Fibroblast of the aortic adventitia (primary cell): ENCODE results near the gene EML1. TPM values are rescaled to one million over a fixed set of nuclear protein-coding genes. Genes with fewer than 3 reads are reported as not detected.

Experiments
- DNase-seq: peaks from one replicate; pipeline ENCODE4 v3.0.0-alpha.2; 2010; ENCODE audit warnings: low read depth
- H3K4me3 ChIP-seq: 2 replicates; pipeline ENCODE4 v1.5.1; 2011; ENCODE audit warnings: low read depth, mild to moderate bottlenecking, control low read depth, low read length, moderate library complexity
- total RNA-seq: library from RNA; depleted of rRNA; stranded (reverse); fragments of >200 nt; gene quantifications from 2 replicates; pipeline ENCODE4 v1.2.3, GENCODE V29; 2012; ENCODE audit warnings: low replicate concordance
- TF ChIP-seq, protein P1 (sequence below): IDR thresholded peaks from 2 replicates; pipeline ENCODE4 v1.5.1; 2011; ENCODE audit warnings: mild to moderate bottlenecking, low read length, control low read depth, inconsistent platforms; ENCODE audit not compliant: insufficient read depth

EML1 gene
- total RNA-seq, 1 donor = 80.3 TPM

GRCh38 chr14:99981806-99982205, 188.6 kb downstream of the EML1 start:
- no peak for DNase-seq
- TF ChIP-seq, protein P1, sequence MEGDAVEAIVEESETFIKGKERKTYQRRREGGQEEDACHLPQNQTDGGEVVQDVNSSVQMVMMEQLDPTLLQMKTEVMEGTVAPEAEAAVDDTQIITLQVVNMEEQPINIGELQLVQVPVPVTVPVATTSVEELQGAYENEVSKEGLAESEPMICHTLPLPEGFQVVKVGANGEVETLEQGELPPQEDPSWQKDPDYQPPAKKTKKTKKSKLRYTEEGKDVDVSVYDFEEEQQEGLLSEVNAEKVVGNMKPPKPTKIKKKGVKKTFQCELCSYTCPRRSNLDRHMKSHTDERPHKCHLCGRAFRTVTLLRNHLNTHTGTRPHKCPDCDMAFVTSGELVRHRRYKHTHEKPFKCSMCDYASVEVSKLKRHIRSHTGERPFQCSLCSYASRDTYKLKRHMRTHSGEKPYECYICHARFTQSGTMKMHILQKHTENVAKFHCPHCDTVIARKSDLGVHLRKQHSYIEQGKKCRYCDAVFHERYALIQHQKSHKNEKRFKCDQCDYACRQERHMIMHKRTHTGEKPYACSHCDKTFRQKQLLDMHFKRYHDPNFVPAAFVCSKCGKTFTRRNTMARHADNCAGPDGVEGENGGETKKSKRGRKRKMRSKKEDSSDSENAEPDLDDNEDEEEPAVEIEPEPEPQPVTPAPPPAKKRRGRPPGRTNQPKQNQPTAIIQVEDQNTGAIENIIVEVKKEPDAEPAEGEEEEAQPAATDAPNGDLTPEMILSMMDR = no peak
- no peak overlapping the region for H3K4me3 ChIP-seq

- TF ChIP-seq, protein P1 = peak; percentile 90
- peak; percentile 81 for DNase-seq
- H3K4me3 ChIP-seq = no peak overlapping the region
These were observed 189.5 kb downstream of the EML1 start for GRCh38 chr14:99982537-99983250.

DNA sequence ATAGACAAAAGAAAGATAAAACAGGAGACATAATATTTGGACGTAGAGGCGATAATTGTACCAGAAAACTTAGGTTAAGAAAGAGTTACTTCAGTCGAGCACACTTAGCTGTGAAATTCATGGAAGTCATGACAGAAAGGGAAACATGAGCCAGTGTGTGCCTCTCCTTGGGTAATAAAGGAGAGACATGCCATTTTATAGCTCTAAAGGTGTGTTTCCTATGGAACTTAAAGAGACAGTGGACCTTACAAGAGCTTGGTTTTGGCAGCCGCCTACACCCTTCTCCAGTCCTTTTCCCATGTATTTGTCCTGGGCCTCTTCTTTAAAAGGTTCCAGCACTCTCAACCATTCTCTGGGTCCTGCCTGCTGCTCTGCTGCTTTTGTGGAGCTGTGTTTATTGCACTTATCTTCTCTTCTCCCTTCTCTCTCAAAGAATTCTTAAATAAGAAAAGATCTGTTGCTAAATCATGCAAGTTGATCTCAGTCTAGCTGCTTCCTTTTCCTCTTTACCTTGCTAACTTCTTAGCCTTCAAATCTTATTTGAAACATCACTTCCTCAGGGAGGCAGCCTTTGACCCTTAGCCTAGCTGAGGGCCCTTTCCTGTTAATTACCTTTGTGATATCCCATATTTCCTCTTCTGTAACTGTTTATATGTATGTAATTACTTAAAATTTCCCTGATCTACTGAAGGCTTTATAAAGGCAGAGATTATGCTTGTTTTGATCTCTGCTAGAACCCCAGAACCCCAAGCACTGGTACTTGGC, 190.2 kb downstream of the EML1 start:
- no peak overlapping the region for H3K4me3 ChIP-seq
- no peak for DNase-seq
- TF ChIP-seq, protein P1 = no peak

DNA sequence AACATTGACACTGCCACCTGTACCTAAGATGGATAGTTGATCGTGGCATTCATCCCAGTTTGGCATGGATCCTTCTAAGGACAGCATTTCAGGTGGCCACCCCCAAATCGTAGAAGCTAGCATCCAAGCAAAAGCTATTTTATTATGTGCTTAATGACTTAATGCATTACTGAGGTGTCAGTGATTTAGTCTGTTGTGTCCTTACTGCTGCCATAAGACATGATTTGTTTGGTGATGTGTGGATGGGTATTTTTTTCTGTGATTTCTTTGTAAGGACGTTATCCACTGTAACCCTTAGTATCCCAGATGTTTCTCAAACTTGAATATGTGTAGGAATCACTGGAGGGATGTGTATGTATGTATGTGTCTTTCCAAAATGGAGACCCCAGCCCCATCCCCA, 190.8 kb downstream of the EML1 start:
- no peak for DNase-seq
- no peak overlapping the region for H3K4me3 ChIP-seq
- TF ChIP-seq, protein P1 = no peak

DNA sequence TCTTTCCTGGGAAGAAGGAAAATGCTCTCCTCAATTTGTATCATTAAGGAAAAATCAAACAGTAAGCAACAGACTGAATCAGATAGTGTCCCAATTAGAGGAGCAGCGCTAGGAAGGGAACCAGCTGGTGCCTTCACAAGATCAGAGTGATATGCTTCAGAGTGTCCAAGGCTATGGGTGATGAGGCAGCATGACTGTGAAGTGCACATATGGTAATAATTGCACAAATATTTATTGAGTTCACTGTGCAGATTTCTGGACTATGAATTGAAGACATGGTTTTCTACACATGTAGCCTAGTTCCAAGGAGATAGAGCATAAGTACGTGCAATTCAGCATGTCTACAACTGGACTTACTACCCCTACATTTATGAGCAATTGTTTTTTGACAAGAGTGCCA, 193.2 kb downstream of the EML1 start:
- no peak overlapping the region for H3K4me3 ChIP-seq
- TF ChIP-seq, protein P1 = no peak
- DNase-seq = peak; percentile 18

- TF ChIP-seq, protein P1 = no peak
- DNase-seq = no peak
- no peak overlapping the region for H3K4me3 ChIP-seq
These were observed 195.8 kb downstream of the EML1 start for GRCh38 chr14:99989032-99989431.
